HG02588 (cell line): ENCODE measurements around the gene ITPR1.

Experiments
- ATAC-seq: cut with Tn5 transposase; IDR thresholded peaks from one replicate; pipeline ENCODE4 v1.9.1; 2021; ENCODE audit warnings: mild to moderate bottlenecking, moderate library complexity; ENCODE audit not compliant: unreplicated experiment

Gene ITPR1

GRCh38 chr3:4800595-4800994 is 307.4 kb downstream of the ITPR1 start:
- no peak for ATAC-seq

- no peak for ATAC-seq
Measured at GRCh38 chr3:4801892-4802291, 308.7 kb downstream of the ITPR1 start.

GRCh38 chr3:4802903-4803302 is 309.8 kb downstream of the ITPR1 start:
- ATAC-seq: no peak

GRCh38 chr3:4804161-4805058 is 311.3 kb downstream of the ITPR1 start:
- ATAC-seq: no peak

- no peak for ATAC-seq
Measured at GRCh38 chr3:4805662-4806061, 312.5 kb downstream of the ITPR1 start.

- ATAC-seq: no peak
Measured at GRCh38 chr3:4806535-4807108, 313.5 kb downstream of the ITPR1 start.

GRCh38 chr3:4807381-4808280 is 314.5 kb downstream of the ITPR1 start:
- no peak for ATAC-seq

GRCh38 chr3:4808637-4809036 is 315.5 kb downstream of the ITPR1 start:
- ATAC-seq: no peak

GRCh38 chr3:4809922-4810321 is 316.8 kb downstream of the ITPR1 start:
- no peak for ATAC-seq

GRCh38 chr3:4812591-4812990 is 319.4 kb downstream of the ITPR1 start:
- no peak for ATAC-seq

GRCh38 chr3:4813909-4814304 is 320.8 kb downstream of the ITPR1 start:
- no peak for ATAC-seq

- ATAC-seq: no peak
Measured at GRCh38 chr3:4814305-4814903, 321.3 kb downstream of the ITPR1 start.

GRCh38 chr3:4814904-4815574 is 321.9 kb downstream of the ITPR1 start:
- ATAC-seq: no peak

- no peak for ATAC-seq
Measured at GRCh38 chr3:4816306-4816705, 323.2 kb downstream of the ITPR1 start.

- ATAC-seq: no peak
Measured at GRCh38 chr3:4816718-4817117, 323.6 kb downstream of the ITPR1 start.

- no peak for ATAC-seq
Measured at GRCh38 chr3:4817128-4817527, 324.0 kb downstream of the ITPR1 start.

GRCh38 chr3:4818164-4818563 is 325.0 kb downstream of the ITPR1 start:
- no peak for ATAC-seq

GRCh38 chr3:4818986-4819693 is 326.0 kb downstream of the ITPR1 start:
- no peak for ATAC-seq

GRCh38 chr3:4819746-4820145 is 326.6 kb downstream of the ITPR1 start:
- no peak for ATAC-seq
